Eye (tissue), 1 donor: ENCODE measurements around the gene DERA.

ENCODE experiments used
- DNase-seq: peaks from one replicate; pipeline ENCODE4 v3.0.0-alpha.2; 2015

Gene DERA

GRCh38 chr12:16086942-16087341 is 175.8 kb downstream of the DERA start:
- DNase-seq, result no peak
